Measurements from ENCODE around the gene RNF26.

RNF26 gene

GRCh38 chr11:119307219-119307618 is 27.1 kb upstream of the RNF26 start:
- TF ChIP-seq, protein P1, sequence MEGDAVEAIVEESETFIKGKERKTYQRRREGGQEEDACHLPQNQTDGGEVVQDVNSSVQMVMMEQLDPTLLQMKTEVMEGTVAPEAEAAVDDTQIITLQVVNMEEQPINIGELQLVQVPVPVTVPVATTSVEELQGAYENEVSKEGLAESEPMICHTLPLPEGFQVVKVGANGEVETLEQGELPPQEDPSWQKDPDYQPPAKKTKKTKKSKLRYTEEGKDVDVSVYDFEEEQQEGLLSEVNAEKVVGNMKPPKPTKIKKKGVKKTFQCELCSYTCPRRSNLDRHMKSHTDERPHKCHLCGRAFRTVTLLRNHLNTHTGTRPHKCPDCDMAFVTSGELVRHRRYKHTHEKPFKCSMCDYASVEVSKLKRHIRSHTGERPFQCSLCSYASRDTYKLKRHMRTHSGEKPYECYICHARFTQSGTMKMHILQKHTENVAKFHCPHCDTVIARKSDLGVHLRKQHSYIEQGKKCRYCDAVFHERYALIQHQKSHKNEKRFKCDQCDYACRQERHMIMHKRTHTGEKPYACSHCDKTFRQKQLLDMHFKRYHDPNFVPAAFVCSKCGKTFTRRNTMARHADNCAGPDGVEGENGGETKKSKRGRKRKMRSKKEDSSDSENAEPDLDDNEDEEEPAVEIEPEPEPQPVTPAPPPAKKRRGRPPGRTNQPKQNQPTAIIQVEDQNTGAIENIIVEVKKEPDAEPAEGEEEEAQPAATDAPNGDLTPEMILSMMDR (conservative IDR thresholded peaks at IDR 0.05; ENCODE audit: low read length), result no peak
- no peak for DNase-seq (ENCODE audit: low read depth)

GRCh38 chr11:119307974-119308373 is 26.4 kb upstream of the RNF26 start:
- TF ChIP-seq, protein P1 (conservative IDR thresholded peaks at IDR 0.05; ENCODE audit: low read length), result no peak
- no peak for DNase-seq (ENCODE audit: low read depth)
- no peak overlapping the region for H3K4me3 ChIP-seq (ENCODE audit: low read length)

More at GRCh38 chr11:119307219-119307618, 27.1 kb upstream of the RNF26 start:
- no peak overlapping the region for H3K4me3 ChIP-seq (ENCODE audit: low read length)

- TF ChIP-seq, protein P1 (conservative IDR thresholded peaks at IDR 0.05; ENCODE audit: low read length), result no peak
- no peak overlapping the region for H3K4me3 ChIP-seq (ENCODE audit: low read length)
- no peak for DNase-seq (ENCODE audit: low read depth)
Observed at GRCh38 chr11:119309411-119309810, 24.9 kb upstream of the RNF26 start.

GRCh38 chr11:119309953-119310681 is 24.2 kb upstream of the RNF26 start:
- H3K4me3 ChIP-seq (ENCODE audit: low read length), result no peak overlapping the region
- no peak for DNase-seq (ENCODE audit: low read depth)
- TF ChIP-seq, protein P1 (conservative IDR thresholded peaks at IDR 0.05; ENCODE audit: low read length), result no peak

GRCh38 chr11:119310682-119311052 is 23.7 kb upstream of the RNF26 start:
- no peak for DNase-seq (ENCODE audit: low read depth)
- H3K4me3 ChIP-seq (ENCODE audit: low read length), result no peak overlapping the region
- TF ChIP-seq, protein P1 (conservative IDR thresholded peaks at IDR 0.05; ENCODE audit: low read length), result no peak

- no peak overlapping the region for H3K4me3 ChIP-seq (ENCODE audit: low read length)
- TF ChIP-seq, protein P1 (conservative IDR thresholded peaks at IDR 0.05; ENCODE audit: low read length), result no peak
- no peak for DNase-seq (ENCODE audit: low read depth)
Observed at GRCh38 chr11:119314726-119315125, 19.6 kb upstream of the RNF26 start.
